ENCODE measurements around the gene FRMD1.

DNA sequence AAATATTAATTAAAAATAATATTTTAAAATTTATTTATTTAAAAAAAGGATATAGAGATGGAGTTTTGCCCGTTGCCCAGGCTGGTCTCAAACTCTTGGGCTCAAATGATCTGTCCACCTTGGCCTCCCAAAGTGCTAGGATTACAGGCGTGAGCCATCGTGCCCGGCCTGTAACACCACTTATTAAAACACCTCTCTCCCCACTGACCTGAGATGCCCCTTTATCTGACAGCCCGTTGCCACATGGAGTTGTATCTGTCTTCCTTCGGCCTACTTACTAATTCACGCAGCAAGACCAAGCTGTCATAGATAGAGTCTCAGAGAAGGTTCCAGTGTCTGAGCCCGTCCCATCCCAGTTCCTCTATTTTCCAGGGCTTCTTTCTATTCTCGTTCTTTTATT, 50.8 kb downstream of the FRMD1 start:
- no peak for TF ChIP-seq FOXJ3 (CRISPR knock-in tag; IDR thresholded peaks at IDR 0.05; ENCODE audit: borderline replicate concordance)
- TF ChIP-seq, protein P1, sequence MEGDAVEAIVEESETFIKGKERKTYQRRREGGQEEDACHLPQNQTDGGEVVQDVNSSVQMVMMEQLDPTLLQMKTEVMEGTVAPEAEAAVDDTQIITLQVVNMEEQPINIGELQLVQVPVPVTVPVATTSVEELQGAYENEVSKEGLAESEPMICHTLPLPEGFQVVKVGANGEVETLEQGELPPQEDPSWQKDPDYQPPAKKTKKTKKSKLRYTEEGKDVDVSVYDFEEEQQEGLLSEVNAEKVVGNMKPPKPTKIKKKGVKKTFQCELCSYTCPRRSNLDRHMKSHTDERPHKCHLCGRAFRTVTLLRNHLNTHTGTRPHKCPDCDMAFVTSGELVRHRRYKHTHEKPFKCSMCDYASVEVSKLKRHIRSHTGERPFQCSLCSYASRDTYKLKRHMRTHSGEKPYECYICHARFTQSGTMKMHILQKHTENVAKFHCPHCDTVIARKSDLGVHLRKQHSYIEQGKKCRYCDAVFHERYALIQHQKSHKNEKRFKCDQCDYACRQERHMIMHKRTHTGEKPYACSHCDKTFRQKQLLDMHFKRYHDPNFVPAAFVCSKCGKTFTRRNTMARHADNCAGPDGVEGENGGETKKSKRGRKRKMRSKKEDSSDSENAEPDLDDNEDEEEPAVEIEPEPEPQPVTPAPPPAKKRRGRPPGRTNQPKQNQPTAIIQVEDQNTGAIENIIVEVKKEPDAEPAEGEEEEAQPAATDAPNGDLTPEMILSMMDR (IDR thresholded peaks at IDR 0.05): no peak
- TF ChIP-seq, protein P2, sequence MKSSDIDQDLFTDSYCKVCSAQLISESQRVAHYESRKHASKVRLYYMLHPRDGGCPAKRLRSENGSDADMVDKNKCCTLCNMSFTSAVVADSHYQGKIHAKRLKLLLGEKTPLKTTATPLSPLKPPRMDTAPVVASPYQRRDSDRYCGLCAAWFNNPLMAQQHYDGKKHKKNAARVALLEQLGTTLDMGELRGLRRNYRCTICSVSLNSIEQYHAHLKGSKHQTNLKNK (CRISPR knock-in tag; IDR thresholded peaks at IDR 0.05): no peak
- no peak for TF ChIP-seq EMX1 (CRISPR knock-in tag; IDR thresholded peaks at IDR 0.05)
- no peak for TF ChIP-seq JUN (CRISPR knock-in tag; IDR thresholded peaks at IDR 0.05)
- TF ChIP-seq, protein P3, sequence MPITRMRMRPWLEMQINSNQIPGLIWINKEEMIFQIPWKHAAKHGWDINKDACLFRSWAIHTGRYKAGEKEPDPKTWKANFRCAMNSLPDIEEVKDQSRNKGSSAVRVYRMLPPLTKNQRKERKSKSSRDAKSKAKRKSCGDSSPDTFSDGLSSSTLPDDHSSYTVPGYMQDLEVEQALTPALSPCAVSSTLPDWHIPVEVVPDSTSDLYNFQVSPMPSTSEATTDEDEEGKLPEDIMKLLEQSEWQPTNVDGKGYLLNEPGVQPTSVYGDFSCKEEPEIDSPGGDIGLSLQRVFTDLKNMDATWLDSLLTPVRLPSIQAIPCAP (CRISPR knock-in tag; IDR thresholded peaks at IDR 0.05): no peak
- no peak for TF ChIP-seq ATF1 (CRISPR knock-in tag; IDR thresholded peaks at IDR 0.05)
- TF ChIP-seq TCF7 (CRISPR knock-in tag; IDR thresholded peaks at IDR 0.05; ENCODE audit: low read depth): no peak
- no peak for TF ChIP-seq ELF4 (CRISPR knock-in tag; IDR thresholded peaks at IDR 0.05; ENCODE audit: low read depth)
- TF ChIP-seq, protein P4, sequence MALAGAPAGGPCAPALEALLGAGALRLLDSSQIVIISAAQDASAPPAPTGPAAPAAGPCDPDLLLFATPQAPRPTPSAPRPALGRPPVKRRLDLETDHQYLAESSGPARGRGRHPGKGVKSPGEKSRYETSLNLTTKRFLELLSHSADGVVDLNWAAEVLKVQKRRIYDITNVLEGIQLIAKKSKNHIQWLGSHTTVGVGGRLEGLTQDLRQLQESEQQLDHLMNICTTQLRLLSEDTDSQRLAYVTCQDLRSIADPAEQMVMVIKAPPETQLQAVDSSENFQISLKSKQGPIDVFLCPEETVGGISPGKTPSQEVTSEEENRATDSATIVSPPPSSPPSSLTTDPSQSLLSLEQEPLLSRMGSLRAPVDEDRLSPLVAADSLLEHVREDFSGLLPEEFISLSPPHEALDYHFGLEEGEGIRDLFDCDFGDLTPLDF (CRISPR knock-in tag; IDR thresholded peaks at IDR 0.05): no peak
- TF ChIP-seq CREB1 (CRISPR knock-in tag; IDR thresholded peaks at IDR 0.05): no peak
- no peak for TF ChIP-seq ZNF416 (CRISPR knock-in tag; IDR thresholded peaks at IDR 0.05)
